ENCODE results near the gene SAXO1. TPM values are rescaled to one million over a fixed set of nuclear protein-coding genes. Genes with fewer than 3 reads are reported as not detected.
"Not testable (repeated sequence)": the region's sequence is repeated elsewhere in the genome, so short reads cannot be mapped to it uniquely, and the experiment has no call there.

Gene SAXO1, protein sequence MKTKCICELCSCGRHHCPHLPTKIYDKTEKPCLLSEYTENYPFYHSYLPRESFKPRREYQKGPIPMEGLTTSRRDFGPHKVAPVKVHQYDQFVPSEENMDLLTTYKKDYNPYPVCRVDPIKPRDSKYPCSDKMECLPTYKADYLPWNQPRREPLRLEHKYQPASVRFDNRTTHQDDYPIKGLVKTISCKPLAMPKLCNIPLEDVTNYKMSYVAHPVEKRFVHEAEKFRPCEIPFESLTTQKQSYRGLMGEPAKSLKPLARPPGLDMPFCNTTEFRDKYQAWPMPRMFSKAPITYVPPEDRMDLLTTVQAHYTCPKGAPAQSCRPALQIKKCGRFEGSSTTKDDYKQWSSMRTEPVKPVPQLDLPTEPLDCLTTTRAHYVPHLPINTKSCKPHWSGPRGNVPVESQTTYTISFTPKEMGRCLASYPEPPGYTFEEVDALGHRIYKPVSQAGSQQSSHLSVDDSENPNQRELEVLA
- polyA plus RNA-seq (ENCODE audit: insufficient read length in 10 of 10), result under 1 TPM; 0.07 to 0.19 (median 0.11) TPM
- long read RNA-seq, donor 1, result 0 reads
- long read RNA-seq, donor 2, result 0 reads
- long read RNA-seq, donor 3, result 0 reads
- long read RNA-seq, donor 4, result 0 reads
- long read RNA-seq, donor 5, result 0 reads
- long read RNA-seq, donor 6, result 0 reads
- long read RNA-seq, donor 7, result 0 reads
- long read RNA-seq, donor 8, result 0 reads
- long read RNA-seq, donor 9, result 0 reads

DNA sequence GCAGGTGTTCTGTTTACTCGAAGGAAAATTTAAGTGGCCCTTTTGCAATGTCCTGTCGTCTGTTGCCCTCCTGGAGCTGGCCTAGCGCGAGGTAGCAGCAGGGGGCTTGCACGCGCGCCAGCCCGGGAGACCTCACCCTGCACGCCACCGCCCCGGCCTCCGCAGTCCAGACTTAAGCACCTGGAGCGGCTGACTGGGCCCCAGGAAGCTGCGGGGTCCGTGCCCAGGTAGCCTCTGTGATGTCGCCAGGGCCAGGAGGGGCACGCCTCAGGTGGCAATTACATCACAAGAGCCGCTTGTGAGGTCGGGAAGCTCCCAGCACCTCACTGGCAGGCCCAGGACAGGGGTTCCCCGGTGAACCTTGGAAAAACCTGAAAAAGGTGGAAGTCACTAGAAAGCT is at the start of gene SAXO1:
SAXO1 (minus strand) TSS at position 195 of the 400 bp plus-strand sequence. CDS start 301 bp downstream, outside the sequence.
- no peak for DNase-seq

GRCh38 chr9:19074836-19075235 is 41.8 kb upstream of the SAXO1 start:
- DNase-seq, result no peak

GRCh38 chr9:19074229-19074628 is 41.2 kb upstream of the SAXO1 start:
- no peak for DNase-seq

DNA sequence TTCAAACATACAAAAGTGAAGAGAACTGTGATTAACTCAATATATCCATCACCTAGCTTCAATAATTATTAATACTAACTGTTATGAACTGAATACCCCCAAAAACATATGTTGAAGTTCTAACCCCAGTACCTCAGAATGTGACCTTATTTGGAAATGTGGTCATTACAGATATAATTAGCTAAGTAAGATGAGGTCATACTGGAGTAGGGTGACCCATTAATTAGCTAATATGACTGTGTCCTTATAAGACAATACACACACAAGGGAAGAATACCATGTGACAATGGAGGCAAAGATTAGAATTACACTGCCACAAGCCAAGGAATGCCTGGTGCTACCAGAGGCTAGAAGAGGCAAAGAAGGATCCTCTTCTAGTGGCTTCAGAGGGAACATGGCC is 24.0 kb upstream of the SAXO1 start:
- DNase-seq, result no peak

GRCh38 chr9:19050637-19051591 is 17.9 kb upstream of the SAXO1 start:
- peak in 1 of 3 donors; percentile 20 for DNase-seq

DNA sequence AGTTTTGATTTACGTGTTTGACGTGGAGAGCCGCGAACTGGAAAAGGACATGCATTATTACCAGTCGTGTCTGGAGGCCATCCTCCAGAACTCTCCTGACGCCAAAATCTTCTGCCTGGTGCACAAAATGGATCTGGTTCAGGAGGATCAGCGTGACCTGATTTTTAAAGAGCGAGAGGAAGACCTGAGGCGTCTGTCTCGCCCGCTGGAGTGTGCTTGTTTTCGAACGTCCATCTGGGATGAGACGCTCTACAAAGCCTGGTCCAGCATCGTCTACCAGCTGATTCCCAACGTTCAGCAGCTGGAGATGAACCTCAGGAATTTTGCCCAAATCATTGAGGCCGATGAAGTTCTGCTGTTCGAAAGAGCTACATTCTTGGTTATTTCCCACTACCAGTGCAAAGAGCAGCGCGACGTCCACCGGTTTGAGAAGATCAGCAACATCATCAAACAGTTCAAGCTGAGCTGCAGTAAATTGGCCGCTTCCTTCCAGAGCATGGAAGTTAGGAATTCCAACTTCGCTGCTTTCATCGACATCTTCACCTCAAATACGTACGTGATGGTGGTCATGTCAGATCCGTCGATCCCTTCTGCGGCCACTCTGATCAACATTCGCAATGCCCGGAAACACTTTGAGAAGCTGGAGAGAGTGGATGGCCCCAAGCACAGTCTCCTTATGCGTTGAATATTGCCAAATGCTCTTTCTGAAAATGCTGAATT is 17.1 kb upstream of the SAXO1 start:
- DNase-seq, result peak in 1 of 3 donors; percentile 22

- peak; percentile 94 to 98 (median 97) for DNase-seq
Observed at GRCh38 chr9:19048966-19049916, 16.2 kb upstream of the SAXO1 start, which contains the start of gene RRAGA. Gene RRAGA (plus strand): TSS chr9:19049427. CDS start chr9:19049660, 233 bp downstream.

DNA sequence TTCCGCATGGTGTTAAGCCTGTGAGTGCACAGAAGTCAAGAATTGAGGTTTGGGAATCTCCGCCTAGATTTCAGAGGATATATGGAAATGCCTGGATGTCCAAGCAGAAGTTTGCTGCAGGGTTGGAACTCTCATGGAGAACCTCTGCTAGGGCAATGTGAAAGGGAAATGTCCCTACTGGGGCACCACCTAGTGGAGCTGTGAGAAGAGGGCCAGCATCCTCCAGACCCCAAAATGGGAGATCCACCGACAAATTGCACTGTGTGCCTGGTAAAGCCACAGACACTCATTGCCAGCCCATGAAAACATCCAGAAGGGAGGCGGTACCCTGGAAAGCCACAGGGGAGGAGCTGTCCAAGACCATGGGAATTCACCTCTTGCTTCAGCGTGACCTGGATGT is 3.6 kb upstream of the SAXO1 start:
- no peak for DNase-seq

- no peak for DNase-seq
Observed at GRCh38 chr9:19032406-19032805, 603 bp downstream of the SAXO1 start.

GRCh38 chr9:19030899-19031298 is 2.1 kb downstream of the SAXO1 start:
- no peak for DNase-seq

DNA sequence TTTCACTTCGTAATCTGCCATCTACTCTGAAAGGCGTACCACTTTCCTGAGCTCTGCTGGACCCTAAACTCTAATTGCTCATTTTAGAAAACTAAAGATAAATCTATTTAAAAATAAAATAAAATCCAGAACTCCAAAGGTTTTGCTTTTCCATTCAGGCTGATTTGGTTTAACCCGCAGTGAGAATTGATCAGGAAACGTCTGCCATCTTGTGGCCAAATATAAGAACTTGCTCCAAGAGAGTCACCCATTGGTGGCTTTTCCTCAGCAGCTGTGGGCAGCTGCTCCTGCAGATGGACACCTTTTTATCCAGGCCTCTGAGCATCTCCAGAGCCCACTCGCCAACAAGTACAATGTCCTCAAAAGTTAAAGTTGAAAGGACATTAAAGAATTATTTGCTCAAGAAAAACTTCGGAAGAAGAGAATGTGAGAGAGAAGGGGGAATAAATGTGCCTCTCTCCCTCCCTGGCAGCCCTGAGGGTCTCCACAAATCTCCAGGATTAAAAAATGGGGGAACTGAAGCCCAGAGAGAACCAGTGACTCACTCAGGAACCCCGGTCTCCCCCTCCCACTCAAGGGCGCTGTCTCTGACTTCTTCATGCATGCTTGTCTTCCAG is 4.1 kb downstream of the SAXO1 start:
- peak; percentile 65 to 85 (median 77) for DNase-seq

DNA sequence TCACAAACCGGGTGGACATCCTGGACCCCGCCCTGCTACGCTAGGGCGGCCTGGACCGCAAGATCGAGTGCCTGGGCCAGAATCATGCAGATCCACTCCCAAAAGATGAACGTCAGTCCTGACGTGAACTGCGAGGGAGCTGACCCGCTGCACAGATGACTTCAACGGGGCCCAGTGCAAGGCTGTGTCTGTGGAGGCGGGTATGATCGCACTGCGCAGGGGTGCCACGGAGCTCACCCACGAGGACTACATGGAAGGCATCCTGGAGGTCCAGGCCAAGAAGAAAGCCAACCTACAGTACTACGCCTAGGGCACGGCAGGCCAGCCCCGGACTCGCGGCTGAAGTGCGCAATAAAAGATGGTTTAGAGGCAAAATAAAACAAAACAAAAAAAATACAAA is 5.2 kb downstream of the SAXO1 start:
- DNase-seq, result no peak

DNA sequence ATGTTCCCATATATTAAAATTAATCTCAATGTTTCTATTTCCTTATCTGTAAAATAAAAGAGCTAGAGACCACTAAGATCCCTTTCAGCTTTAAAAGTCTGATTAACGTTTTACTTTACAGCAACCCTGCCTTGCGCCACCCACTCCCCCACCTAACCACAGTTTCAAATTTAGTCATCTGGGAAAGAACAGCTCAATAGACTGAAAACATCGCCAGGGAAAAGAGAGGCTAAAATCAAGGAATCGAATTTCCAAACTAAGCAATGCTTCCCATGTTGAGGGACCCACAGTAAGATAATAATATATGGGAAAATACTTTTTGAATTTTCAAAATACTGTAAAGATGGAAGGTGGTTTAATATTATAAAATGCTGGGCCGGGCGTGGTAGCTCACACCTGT is 6.6 kb downstream of the SAXO1 start:
- no peak for DNase-seq

- DNase-seq, result no peak
Observed at GRCh38 chr9:19023078-19023477, 9.9 kb downstream of the SAXO1 start.

- DNase-seq, result no peak
Observed at GRCh38 chr9:19022206-19022605, 10.8 kb downstream of the SAXO1 start.

DNA sequence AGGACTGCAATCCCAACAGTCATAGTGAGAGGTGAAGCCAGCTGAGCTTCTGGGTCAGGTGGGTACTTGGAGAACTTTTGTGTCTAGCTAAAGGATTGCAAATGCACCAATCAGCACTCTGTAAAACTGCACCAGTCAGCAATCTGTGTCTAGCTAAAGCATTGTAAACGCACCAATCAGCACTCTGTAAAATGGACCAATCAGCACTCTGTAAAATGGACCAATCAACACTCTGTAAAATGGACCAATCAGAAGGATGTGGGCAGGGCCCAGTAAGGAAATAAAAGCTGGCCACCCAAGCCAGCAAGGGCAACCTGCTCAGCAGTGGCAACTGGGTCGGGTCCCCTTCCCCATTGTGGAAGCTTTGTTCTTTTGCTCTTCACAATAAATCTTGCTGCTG is 11.4 kb downstream of the SAXO1 start:
- not testable (repeated sequence) for DNase-seq

DNA sequence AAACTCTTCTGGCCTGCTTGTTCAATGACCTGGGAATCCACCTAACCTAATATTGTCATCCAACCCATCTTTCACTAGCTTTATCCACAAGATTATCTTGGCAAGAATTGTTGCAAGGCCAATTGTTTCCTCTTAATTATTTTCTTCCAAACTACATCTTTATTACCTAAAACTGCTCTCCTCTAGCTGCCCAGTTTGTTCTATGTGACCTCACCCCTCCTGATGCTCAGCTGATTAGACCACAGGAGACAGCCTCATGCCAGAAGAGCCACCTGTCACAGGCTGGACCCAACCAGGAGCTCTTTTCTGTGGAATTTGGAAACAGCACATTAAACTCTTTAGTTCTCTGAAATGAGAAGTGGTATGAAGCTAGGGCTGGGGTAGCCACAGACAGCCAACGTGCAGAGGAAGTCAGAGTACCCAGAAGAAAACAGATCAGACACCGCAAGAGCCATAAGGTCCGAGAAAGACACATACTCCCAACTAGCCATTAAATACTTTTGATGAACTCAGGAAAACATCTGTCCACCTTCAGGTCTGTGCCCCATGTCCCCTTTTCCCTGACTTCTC is 12.0 kb downstream of the SAXO1 start:
- no peak for DNase-seq

GRCh38 chr9:19018201-19018600 is 14.8 kb downstream of the SAXO1 start:
- DNase-seq, result no peak

DNA sequence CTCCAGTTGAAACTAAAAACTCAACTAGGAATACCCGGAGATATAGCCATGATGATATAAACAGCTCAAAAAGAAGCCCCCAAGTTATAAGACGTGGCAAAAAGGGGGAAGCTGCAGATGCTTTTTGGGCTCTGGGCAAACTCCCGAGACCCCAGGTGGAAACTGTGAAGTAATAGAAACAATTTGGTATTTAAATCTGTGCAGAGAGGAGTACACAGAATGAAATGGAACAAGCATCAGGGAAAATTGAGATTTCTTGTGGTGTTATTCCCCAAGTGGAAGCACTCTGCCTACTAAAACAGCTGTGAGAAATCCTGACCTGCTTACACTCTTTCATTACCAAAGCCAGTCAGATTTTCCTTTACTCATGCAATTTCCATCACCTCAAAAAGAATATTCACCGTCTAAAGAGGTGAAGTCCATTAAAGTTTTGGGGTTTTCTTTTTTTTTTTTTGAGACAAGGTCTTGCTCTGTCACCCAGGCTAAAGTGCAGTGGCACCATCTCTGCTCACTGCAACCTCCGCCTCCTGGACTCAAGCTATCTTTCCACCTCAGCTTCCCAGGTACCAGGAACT is 23.5 kb downstream of the SAXO1 start:
- DNase-seq, result peak; percentile 5 to 71 (median 36)
